ENCODE results near the gene TEX44.
A peak's percentile ranks its signal among the peaks of the same experiment; 100 is the strongest.

Gene TEX44

GRCh38 chr2:231592636-231593145, at the start of gene TEX44:
Gene TEX44, plus strand, starts transcription at chr2:231592864. Its CDS starts 88 bp downstream, at chr2:231592952.
- H3K4me1 ChIP-seq (ENCODE audit: control insufficient read depth, low read length) = 0 out of 2 replicates have a peak, but pooled peaks cover 4% of the 10 kb centered on the region
- H3K4me3 ChIP-seq (ENCODE audit: low read length) = no peak within 1 kb of the TSS
- H3K9me2 ChIP-seq (replicated peaks; ENCODE audit: control insufficient read depth, low read length) = no peaks in the 10 kb centered on the region
- no peaks in the 10 kb centered on the region for H3K36me3 ChIP-seq (ENCODE audit: control insufficient read depth, low read length)
- H3K9me3 ChIP-seq (ENCODE audit: control insufficient read depth, insufficient read depth, low read length) = no peaks in the 10 kb centered on the region
- no peaks in the 10 kb centered on the region for H4K20me1 ChIP-seq (ENCODE audit: control insufficient read depth, insufficient read depth, low read depth, low read length)
- no peak within 1 kb of the TSS for H3K27ac ChIP-seq (ENCODE audit: low read depth, low read length)
- no peaks in the 10 kb centered on the region; the same call in 1 of the 2 replicates for H3K27me3 ChIP-seq (ENCODE audit: control insufficient read depth, low read length)
- H3K4me2 ChIP-seq (ENCODE audit: low read length) = no peak within 1 kb of the TSS
- H3F3A ChIP-seq (ENCODE audit: control insufficient read depth, insufficient read depth) = no peaks in the 10 kb centered on the region
- no peaks in the 10 kb centered on the region for H3K79me2 ChIP-seq (ENCODE audit: control insufficient read depth, low read length)
- TF ChIP-seq EZH2phosphoT487 (IDR thresholded peaks at IDR 0.05; ENCODE audit: borderline replicate concordance, low read length) = no peak
- no peak for TF ChIP-seq CTCF (IDR thresholded peaks at IDR 0.05; ENCODE audit: low read depth, low read length, poor library complexity, severe bottlenecking)

- peak overlapping the region; percentile 44 for H3K4me3 ChIP-seq (ENCODE audit: low read length)
- peaks cover 4% of the 10 kb centered on the region; the same call in 1 of the 2 replicates for H3K9me3 ChIP-seq (ENCODE audit: control insufficient read depth, insufficient read depth, low read length)
- H3K4me1 ChIP-seq (ENCODE audit: control insufficient read depth, low read length) = peaks cover 19% of the 10 kb centered on the region
- no peaks in the 10 kb centered on the region for H3K79me2 ChIP-seq (ENCODE audit: control insufficient read depth, low read length)
- no peaks in the 10 kb centered on the region for H3K9me2 ChIP-seq (replicated peaks; ENCODE audit: control insufficient read depth, low read length)
- no peak for TF ChIP-seq CTCF (IDR thresholded peaks at IDR 0.05; ENCODE audit: low read depth, low read length, poor library complexity, severe bottlenecking)
- no peak for TF ChIP-seq EZH2phosphoT487 (IDR thresholded peaks at IDR 0.05; ENCODE audit: borderline replicate concordance, low read length)
- H3K27ac ChIP-seq (ENCODE audit: low read depth, low read length) = peak overlapping the region; percentile 47
- no peaks in the 10 kb centered on the region for H3K27me3 ChIP-seq (ENCODE audit: control insufficient read depth, low read length)
- H4K20me1 ChIP-seq (ENCODE audit: control insufficient read depth, insufficient read depth, low read depth, low read length) = no peaks in the 10 kb centered on the region
- no peaks in the 10 kb centered on the region for H3F3A ChIP-seq (ENCODE audit: control insufficient read depth, insufficient read depth)
- peak overlapping the region; percentile 67 for H3K4me2 ChIP-seq (ENCODE audit: low read length)
- H3K36me3 ChIP-seq (ENCODE audit: control insufficient read depth, low read length) = no peaks in the 10 kb centered on the region
These were observed 47.4 kb upstream of the TEX44 start for GRCh38 chr2:231545105-231545902.

- Histone ChIP-seq H3K27ac (ENCODE audit: low read depth, low read length) (peak overlapping the region; percentile 47), H3K27me3 (ENCODE audit: control insufficient read depth, low read length) (no peaks in the 10 kb centered on the region), H3K4me1 (ENCODE audit: control insufficient read depth, low read length) (peaks cover 19% of the 10 kb centered on the region), H3K79me2 (ENCODE audit: control insufficient read depth, low read length) (no peaks in the 10 kb centered on the region), H3K4me2 (ENCODE audit: low read length) (peak overlapping the region; percentile 67), H4K20me1 (ENCODE audit: control insufficient read depth, insufficient read depth, low read depth, low read length) (no peaks in the 10 kb centered on the region), H3K9me2 (replicated peaks; ENCODE audit: control insufficient read depth, low read length) (no peaks in the 10 kb centered on the region), H3F3A (ENCODE audit: control insufficient read depth, insufficient read depth) (no peaks in the 10 kb centered on the region), H3K9me3 (ENCODE audit: control insufficient read depth, insufficient read depth, low read length) (peaks cover 4% of the 10 kb centered on the region; the same call in 1 of the 2 replicates), H3K4me3 (ENCODE audit: low read length) (peak overlapping the region; percentile 44), H3K36me3 (ENCODE audit: control insufficient read depth, low read length) (no peaks in the 10 kb centered on the region)
- TF ChIP-seq EZH2phosphoT487 (IDR thresholded peaks at IDR 0.05; ENCODE audit: borderline replicate concordance, low read length) = no peak
- TF ChIP-seq CTCF (IDR thresholded peaks at IDR 0.05; ENCODE audit: low read depth, low read length, poor library complexity, severe bottlenecking) = no peak
These were observed 46.5 kb upstream of the TEX44 start for GRCh38 chr2:231546014-231546715.
